Motor neuron (in vitro differentiated cells): ENCODE data around the gene OSBPL5. TPM values are rescaled to one million over a fixed set of nuclear protein-coding genes. Genes with fewer than 3 reads are reported as not detected.

Source experiments
- ATAC-seq, 8 experiments: fragments of 200-7000 bp; cut with Tn5 transposase; replicated peaks in 6 of 8; 2 replicates each; pipeline ENCODE4 v1.8.0; 2021; ENCODE audit warnings: mild to moderate bottlenecking in 8 of 8, moderate library complexity in 8 of 8
- H3K27ac ChIP-seq, 2 donors: fragments of 250-450 bp; sonication (Bioruptor Pico); 2 replicates each; pipeline ENCODE4 v1.9.0; 2021; ENCODE audit warnings: antibody characterized with exemption in 2 of 2, mild to moderate bottlenecking in 2 of 2, moderate library complexity in 1 of 2
- H3K4me1 ChIP-seq, 2 donors: fragments of 250-450 bp; sonication (Bioruptor Pico); replicated peaks in 1 of 2; 2 replicates each; pipeline ENCODE4 v1.6.1; 2021; ENCODE audit warnings: antibody characterized with exemption in 2 of 2, mild to moderate bottlenecking in 2 of 2, moderate library complexity in 1 of 2
- H3K4me3 ChIP-seq, 5 donors: fragments of 250-450 bp; sonication (Bioruptor Pico); 2 replicates each; pipeline ENCODE4 v1.9.0; 2021; ENCODE audit warnings: antibody characterized with exemption in 5 of 5, mild to moderate bottlenecking in 5 of 5, moderate library complexity in 4 of 5
- WGBS, 10 experiments: fragments of 450-650 bp; shearing (Covaris generic); methylation state at CpG; one replicate each; pipeline ENCODE4 v1.0.0; 2022; 5-methylcytosine and 5-hydroxymethylcytosine counted together
- in situ Hi-C, 9 experiments: fragments of 400-800 bp; cut with MboI; loops; one replicate each; pipeline ENCODE4 v1.15.0; 2021; ENCODE audit warnings: low sequenced_read_pairs in 9 of 9, low pct_unique_long_range_greater_than_20kb in 2 of 9; ENCODE audit not compliant: unreplicated experiment in 9 of 9
- total RNA-seq, 8 experiments: library from RNA; unstranded; fragments of 300-600 nt; gene quantifications; 2 replicates each; pipeline versions ENCODE4 v1.2.3 to v1.2.4, GENCODE V29; 2022

Gene OSBPL5
- total RNA-seq, 8 experiments from 2014 or later: 12.1 to 29.8 (median 18.1) TPM

DNA sequence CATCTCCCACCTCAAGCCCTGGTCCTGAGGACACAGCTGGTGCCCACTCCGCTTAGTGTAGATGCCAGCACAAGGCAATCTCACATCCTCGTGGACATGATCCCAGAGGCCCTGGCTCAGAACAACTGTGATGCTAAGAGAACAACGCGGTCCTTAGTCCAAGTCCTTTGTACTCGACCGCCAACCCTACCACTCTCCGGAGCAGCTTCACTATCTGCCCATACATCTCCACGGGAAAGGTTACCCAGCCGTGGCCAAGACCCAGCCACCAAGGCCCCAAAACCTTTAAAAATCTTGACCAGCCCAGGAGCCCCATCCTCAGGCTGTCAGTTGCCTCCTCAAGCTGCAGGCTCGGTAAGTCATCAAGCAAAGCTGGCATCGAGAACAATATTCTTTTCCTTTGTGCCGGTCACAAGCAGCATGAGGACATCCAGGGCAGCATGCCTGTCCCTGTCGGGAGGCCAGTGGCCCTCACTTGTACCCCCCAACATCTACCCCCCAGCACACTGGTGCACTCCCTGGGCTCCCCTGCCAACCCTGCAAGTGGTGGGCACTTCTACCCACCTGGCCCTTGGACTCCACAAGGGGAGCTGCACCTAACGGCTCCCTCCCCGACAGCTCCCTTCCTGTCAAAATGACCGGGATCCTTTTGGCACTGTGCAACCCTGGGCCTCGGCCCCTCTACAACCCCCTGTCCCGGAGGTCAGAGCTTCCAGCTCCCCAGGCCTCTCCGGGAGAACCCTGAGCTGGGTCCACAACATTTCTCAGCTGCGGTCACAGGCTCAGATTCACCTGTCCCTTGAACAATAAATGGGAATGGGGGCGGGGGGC, 2.5 kb downstream of the OSBPL5 start:
- WGBS, 10 experiments: 20 to 87% (median 67%) methylated on average over 1 to 7 of the region's 21 CpGs; no CpG with 5 or more reads in 4 of the 10 experiments
- Histone ChIP-seq H3K27ac (no peak overlapping the region), H3K4me1 (peaks cover 24 to 45% of the 10 kb centered on the region in 2 donors), H3K4me3 (peak overlapping the region in 1 of 5 donors; percentile 84)
- in situ Hi-C loops: no loop called here
- ATAC-seq: no peak

DNA sequence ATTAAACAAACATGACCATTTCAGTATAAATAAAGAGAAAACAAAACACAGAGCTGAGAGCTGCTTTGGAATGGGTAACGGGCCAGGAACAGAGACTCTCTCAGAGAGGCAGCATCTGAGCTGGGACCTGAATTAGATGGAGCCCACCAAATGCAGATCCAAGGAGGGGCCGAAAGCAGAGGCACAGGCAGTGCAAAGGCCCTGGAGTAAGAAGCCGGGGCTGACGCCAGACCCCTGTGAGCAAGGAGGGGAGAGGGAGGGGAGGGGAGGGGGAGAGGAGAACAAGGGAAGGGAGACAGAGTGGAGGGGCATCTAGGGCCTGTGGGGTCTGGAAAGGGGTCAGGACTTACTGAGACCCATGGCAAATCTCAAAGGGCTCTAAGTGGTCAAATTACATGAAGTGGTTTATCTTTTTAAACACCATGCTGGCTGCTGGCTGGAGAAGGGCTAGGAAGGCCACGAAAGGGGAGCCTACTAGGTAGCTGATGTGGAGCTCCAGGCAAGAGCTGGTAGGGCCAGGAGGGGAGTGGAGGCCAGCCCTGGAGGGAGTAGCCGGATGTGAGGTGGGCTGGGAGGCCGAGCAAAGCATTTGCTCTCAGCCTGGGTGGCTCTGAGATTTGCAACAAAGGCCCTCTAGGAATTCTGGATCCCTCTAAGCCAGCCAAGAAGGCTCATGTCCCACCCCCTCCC, 3.2 kb downstream of the OSBPL5 start:
- H3K4me1 ChIP-seq: peaks cover 24 to 45% of the 10 kb centered on the region in 2 donors
- H3K27ac ChIP-seq: no peak overlapping the region

DNA sequence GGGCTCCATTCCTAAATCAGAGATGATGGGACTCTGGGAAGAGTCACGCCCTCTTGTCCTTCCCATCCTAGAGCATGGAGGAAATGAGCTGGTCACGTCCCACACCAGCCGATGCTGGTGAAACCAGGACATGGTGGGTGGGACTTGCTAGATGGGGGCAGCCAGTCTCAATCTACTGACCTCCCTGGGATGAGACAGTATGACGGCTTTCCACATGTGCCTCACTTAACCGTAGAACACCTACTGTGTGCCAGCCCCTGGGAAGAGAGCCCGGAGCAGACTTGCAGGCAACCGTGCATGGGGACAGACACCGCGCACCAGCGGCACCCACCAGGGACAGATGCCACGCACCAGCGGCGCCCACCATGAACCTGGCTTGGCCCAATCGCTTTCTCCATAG, 3.8 kb downstream of the OSBPL5 start:
- in situ Hi-C loops: no loop called here
- H3K27ac ChIP-seq: peak overlapping the region; percentile 61 to 78
- H3K4me1 ChIP-seq: peaks cover 26 to 43% of the 10 kb centered on the region in 2 donors
- WGBS, 10 experiments: 40 to 100% (median 76%) methylated on average over 1 to 10 of the region's 14 CpGs; no CpG with 5 or more reads in 4 of the 10 experiments
- peak overlapping the region in 3 of 5 donors; percentile 42 to 46 (median 46) for H3K4me3 ChIP-seq
- ATAC-seq: no peak

More for the DNA sequence above, 3.2 kb downstream of the OSBPL5 start:
- WGBS, 10 experiments: 40 to 100% (median 44%) methylated on average over 1 to 4 of the region's 7 CpGs; no CpG with 5 or more reads in 6 of the 10 experiments
- H3K4me3 ChIP-seq: no peak overlapping the region
- in situ Hi-C loops: no loop called here
- ATAC-seq: no peak

DNA sequence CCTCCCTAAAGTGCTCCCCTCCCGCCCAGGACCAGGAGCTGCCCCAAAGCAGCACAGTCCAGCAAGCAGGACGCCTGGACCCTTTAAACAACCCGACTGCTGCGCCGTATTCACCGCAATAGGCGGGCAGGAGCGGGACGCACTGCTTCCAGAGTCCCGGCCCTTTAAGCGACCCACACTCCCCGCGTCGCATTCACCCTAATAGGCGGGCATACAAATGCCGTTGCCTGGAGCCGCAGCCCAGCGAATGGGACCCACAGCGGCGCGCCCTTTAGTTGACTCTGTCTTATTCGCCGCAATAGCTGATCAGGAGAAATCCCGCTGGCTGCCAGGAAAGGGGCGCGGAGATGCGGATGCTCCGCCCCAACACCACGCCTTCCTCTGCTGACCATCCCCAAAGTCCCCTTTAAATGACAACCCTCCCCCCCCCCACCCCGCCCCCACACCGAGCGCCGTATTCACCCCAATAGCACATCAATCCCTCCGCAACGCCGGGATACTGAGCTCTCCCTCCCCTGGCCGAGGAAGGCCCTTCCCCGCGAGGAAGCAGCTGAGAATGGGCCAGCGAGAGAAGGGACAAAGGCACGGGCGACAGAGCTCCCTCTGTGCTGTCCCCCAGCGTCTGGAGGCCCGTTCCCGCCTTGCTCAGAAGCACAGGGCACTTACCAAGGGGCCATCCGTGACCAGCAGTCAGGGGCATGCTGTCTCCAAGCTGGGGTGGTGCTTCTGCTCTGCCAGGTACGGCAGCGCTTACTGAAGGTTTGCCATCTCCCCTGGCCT, 4.7 kb downstream of the OSBPL5 start:
- Histone ChIP-seq H3K27ac (peak overlapping the region; percentile 82 to 90), H3K4me1 (peaks cover 34 to 45% of the 10 kb centered on the region in 2 donors), H3K4me3 (peak overlapping the region; percentile 38 to 46 (median 42))
- ATAC-seq: peak; percentile 62 to 90 (median 88)
- 0 to 100% (median 3%) methylated on average over 1 to 16 of the region's 48 CpGs; no CpG with 5 or more reads in 6 of the 10 experiments for WGBS, 10 experiments
- in situ Hi-C loops: no loop called here

DNA sequence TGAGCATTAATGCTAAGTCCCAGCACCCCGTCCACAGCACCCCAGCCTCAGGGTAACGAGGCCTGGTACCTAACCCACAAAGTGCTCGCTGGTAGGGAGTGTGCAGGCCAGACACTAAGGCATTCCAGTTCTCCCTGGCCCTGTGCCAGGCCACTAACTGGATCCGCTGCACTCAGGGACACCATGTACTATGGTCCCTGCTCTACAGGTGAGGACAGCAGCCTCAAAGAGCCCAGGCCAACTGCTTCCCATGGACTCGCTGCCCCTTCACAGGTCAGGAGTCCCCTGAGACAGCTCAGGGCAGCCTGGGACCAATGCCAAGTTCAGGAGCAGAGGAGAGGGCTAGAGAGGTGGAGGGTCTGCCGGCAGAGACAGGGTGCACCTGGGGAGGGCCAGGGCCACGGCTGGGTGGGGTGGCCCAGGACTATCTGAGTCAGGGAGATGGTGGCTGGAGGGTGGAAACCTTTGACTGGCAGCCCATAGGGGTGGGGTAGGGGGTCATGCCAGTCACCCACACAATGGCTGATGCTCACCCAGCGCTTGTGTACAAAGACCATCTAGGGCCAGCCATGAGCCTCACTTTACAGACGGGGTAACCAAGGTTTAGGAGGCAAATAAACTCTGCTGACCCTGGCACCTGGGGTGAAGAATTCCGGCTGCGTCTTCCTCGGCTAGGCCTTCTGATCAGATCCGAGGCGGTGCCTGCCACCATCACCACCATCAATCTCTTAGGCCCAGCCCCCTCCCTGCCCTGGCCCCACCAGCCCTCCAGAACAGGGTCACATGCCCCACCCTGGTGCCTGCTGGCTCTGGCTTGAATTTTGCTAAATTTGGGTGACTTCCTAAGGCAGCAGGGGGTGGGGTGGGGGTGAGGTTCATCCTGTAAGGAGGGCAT, 5.6 kb downstream of the OSBPL5 start:
- peak overlapping the region; percentile 82 to 90 for H3K27ac ChIP-seq
- peaks cover 39 to 48% of the 10 kb centered on the region in 2 donors for H3K4me1 ChIP-seq
- peak in 7 of 8 experiments; percentile 0 to 49 (median 30) for ATAC-seq
- in situ Hi-C loops: no loop called here
- 50 to 80% (median 71%) methylated on average over 1 to 2 of the region's 14 CpGs; no CpG with 5 or more reads in 7 of the 10 experiments for WGBS, 10 experiments
- H3K4me3 ChIP-seq: peak overlapping the region; percentile 38 to 46 (median 42)

DNA sequence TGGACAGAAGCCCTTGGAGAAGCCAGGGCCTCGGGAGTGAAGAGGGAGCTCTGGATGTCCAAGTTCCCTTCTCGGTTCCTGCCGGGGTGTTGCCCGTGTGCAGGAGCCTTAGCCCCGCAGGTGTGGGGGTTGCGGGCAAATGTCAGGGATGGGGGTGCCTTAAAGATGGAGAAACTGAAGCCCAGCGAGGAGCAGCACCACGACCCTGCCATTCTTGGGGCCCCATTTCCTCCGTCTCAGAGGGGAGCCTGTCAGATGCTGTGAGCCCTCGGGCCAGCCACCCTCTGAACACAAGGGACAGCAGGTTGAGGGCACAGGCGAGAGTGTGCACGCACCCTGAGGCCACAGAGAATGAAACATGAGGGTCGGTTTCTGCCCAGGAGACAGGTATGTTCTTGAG, 6.3 kb downstream of the OSBPL5 start:
- Histone ChIP-seq H3K27ac (no peak overlapping the region), H3K4me3 (no peak overlapping the region), H3K4me1 (peaks cover 44 to 48% of the 10 kb centered on the region in 2 donors)
- 60 to 83% methylated on average over 1 to 2 of the region's 13 CpGs; no CpG with 5 or more reads in 8 of the 10 experiments for WGBS, 10 experiments
- ATAC-seq: no peak
- in situ Hi-C loops: no loop called here

DNA sequence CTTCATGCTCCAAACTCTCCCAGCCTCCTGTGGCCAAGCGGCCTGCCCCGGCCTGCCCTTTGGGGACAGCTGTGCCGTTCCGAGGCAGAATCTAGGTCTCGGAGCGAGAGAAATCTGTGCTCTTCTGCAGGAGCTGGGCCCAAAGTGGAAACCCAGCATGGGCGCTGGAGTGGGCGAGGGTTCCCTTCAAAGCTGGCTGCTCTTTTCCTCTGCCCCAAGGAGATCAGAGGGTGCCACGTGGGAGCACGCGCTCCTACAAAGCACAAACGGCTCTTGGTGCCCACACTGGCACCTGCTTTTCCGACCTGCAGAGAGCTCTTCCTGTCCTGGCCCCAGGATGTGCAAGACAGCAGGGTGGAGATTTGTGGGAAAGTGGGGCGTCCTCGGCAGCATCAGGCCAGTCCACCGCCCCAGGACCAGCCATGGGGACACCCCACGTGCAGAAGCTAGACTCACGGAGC, 6.9 kb downstream of the OSBPL5 start:
- no peak overlapping the region for H3K27ac ChIP-seq
- in situ Hi-C loops: no loop called here
- H3K4me3 ChIP-seq: no peak overlapping the region
- ATAC-seq: no peak
- peaks cover 44 to 48% of the 10 kb centered on the region in 2 donors for H3K4me1 ChIP-seq
- WGBS, 10 experiments: 82 to 100% (median 86%) methylated on average over 1 to 10 of the region's 18 CpGs; no CpG with 5 or more reads in 6 of the 10 experiments

DNA sequence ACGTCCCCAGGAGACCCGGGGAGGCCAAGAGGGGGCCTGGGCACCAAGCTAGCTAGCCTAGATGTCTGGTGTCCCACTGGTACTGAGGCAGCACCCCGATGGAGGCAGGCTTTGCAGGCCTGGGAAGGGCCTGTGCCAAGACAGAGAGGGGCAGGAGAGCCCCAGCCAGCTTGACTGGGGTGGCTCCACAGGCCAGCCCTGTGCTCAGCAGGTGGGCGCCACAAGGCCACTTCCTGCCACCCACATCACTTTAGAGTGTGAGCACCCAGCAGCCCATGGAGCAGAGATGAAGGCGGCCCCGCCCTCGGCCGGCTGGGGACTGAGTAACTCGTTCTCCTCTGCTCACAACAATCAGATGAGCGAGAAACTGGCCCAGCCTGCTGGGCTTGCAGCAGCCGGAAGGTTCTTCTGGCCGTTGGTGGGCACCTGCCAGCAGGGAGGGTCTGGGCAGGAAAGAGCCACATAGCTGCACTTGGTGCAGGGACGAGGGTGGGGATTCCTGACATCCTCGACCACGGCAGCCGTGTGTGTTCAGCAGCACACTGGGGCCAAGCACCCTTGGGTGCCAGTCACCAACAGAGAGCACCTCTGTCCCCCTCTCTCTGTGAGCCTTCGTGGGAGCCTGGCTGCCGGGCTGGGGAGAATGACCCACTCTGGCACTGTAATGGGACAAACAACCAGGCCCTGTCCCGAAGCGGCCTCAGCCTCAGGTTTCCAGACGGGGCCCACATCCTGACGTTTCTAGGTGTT, 7.6 kb downstream of the OSBPL5 start:
- WGBS, 10 experiments: 60 to 100% (median 90%) methylated on average over 1 to 3 of the region's 22 CpGs; no CpG with 5 or more reads in 6 of the 10 experiments
- peaks cover 48 to 52% of the 10 kb centered on the region in 2 donors for H3K4me1 ChIP-seq
- in situ Hi-C loops: no loop called here
- H3K4me3 ChIP-seq: no peak overlapping the region
- H3K27ac ChIP-seq: no peak overlapping the region
- ATAC-seq: no peak

DNA sequence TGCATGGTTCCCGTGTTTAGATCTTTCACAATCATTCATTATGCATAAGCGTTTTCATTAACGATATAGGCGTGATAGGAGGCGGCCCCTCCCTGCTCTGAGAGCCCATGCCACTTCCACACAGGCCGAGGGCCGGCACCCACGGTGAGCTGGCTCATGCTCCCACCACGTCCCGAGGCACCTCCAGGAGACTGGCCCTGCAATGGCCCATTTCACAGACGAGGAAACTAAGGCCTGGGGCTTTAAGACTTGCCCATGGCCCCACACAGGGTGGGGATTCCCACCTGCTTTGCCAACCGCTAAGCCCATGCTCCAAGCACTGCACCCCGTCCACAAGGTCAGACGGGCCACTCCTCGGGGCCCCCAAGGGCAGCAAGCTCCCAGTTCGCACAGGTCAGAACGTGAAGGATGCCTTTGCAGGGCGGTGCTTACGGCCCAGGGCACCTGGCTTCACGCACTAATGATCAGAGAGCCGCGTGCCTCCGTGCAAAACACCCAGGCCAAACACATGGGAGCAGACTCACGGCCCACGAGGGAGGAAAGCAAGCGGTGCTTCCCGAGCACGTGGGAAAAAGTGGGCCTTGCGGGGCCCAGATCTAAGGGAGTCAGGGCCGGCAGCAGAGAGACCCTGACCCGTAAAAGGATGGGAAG, 8.3 kb downstream of the OSBPL5 start:
- no peak overlapping the region for H3K27ac ChIP-seq
- H3K4me1 ChIP-seq: peaks cover 50 to 55% of the 10 kb centered on the region in 2 donors
- ATAC-seq: no peak
- 0 to 100% (median 78%) methylated on average over 1 to 10 of the region's 31 CpGs; no CpG with 5 or more reads in 2 of the 10 experiments for WGBS, 10 experiments
- no peak overlapping the region for H3K4me3 ChIP-seq
- in situ Hi-C loops: no loop called here

DNA sequence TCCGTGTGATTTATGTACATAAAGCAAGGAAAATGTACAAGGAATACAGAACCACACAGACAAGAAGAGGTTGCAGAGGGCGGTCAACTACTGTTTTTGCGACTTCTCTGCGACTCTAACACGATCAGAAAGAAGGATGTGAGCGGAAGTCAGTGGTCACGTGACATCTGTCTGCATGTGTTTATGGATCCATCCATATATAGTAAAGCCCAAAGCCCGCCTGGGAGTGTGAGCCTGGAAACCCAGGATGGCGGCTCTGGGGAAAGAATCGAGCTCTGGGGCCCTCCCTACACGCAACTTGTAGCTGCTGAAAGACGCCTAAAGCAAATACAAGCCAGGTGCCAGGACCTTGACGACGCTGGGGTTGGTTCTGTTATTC, 8.8 kb downstream of the OSBPL5 start:
- peak in 3 of 8 experiments; percentile 0 to 55 (median 24) for ATAC-seq
- in situ Hi-C loops: no loop called here
- no peak overlapping the region for H3K27ac ChIP-seq
- WGBS, 10 experiments: 0 to 92% (median 76%) methylated on average over 1 to 8 of the region's 14 CpGs; no CpG with 5 or more reads in 4 of the 10 experiments
- H3K4me1 ChIP-seq: peaks cover 48 to 51% of the 10 kb centered on the region in 2 donors
- H3K4me3 ChIP-seq: no peak overlapping the region
